Spleen (tissue), 7 donors: Measurements from ENCODE around the gene MINDY4.

ENCODE experiments used
- CTCF ChIP-seq, 11 experiments: fragments of 200-600 bp in 7 of 11; fragments of 450-650 bp in 4 of 11; sonication (generic) in 4 of 11; IDR thresholded peaks in 8 of 11; conservative IDR thresholded peaks in 3 of 11; 1 replicate in 7 of 11; 2 replicates in 4 of 11; pipeline versions ENCODE4 v1.4.0 to v1.8.0; 2016 to 2021; ENCODE audit warnings: antibody characterized with exemption in 11 of 11, inconsistent platforms in 4 of 11, mild to moderate bottlenecking in 1 of 11
- POLR2A ChIP-seq, 3 donors: fragments of 450-650 bp; IDR thresholded peaks; one replicate each; pipeline ENCODE4 v1.5.1; 2017; ENCODE audit warnings: antibody characterized with exemption in 3 of 3, mild to moderate bottlenecking in 1 of 3
- POLR2AphosphoS5 ChIP-seq, 3 donors: sonication (generic); formaldehyde crosslinking; IDR thresholded peaks; one replicate each; pipeline ENCODE4 v1.5.1; 2017; ENCODE audit warnings: antibody characterized with exemption in 3 of 3
- donor health status: DM: no; HTN: no; CAD: no; lungs with moderate emphysema.
- donor health status: DM: no; HTN: no; CAD: no.
- donor health status: DM: no; HTN: no; CAD: no.

GRCh38 chr7:30744075-30744417, 27.2 kb upstream of the MINDY4 start:
- no peak for TF ChIP-seq CTCF (IDR thresholded peaks at IDR 0.05 in 8 of 11, conservative IDR thresholded peaks at IDR 0.05 in 3 of 11)
- TF ChIP-seq POLR2A (IDR thresholded peaks at IDR 0.05): no peak
- TF ChIP-seq POLR2AphosphoS5 (IDR thresholded peaks at IDR 0.05): no peak
